ENCODE results near the gene DNAJC15. TPM values are rescaled to one million over a fixed set of nuclear protein-coding genes. Genes with fewer than 3 reads are reported as not detected.

The DNAJC15 gene
- total and polyA plus RNA-seq, 2 donors (not counting 1 experiment from before 2014, with no cell fraction given): 18.5 to 34.6 TPM

DNA sequence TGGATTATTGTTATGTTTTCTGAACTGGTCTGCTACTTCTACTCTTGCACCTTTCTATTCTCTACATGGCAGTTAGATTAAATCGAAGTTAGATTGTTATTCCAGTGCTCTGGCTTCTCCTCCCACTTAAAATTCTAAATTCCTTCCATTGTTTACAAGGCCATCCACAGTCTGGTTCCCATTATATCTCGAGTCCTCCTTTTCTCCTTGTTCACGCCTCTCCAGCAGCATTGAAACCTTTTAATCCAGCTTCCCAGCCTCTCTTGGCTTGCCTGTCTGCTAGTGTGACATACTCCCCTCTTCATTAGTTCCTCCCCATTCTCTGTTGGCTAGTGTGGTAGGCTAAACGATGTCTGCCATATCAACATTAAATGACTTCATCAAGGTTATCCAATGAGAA is 54.5 kb downstream of the DNAJC15 start:
- no peak for DNase-seq (ENCODE audit: low read depth in 2 of 2)

DNA sequence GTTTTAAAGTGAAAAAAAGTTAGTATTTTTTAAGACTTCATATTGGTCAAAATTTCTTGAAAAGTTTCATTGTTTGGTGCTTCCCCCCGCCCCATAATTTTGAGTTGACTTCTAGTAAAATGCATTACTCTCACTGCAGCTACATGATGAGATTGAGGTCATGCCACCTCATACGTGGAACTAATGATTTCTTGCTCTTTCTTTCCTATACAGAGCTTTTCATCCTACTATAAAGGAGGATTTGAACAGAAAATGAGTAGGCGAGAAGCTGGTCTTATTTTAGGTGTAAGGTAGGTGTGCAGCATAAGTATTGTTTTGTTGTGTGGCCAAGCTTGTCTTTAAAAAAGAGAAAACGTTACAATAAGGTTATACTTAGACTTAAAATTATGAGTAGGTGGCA is 55.0 kb downstream of the DNAJC15 start:
- H4K20me1 ChIP-seq (ENCODE audit: control insufficient read depth, extremely low read depth, insufficient read depth, low read length): no peaks in the 10 kb centered on the region
- no peaks in the 10 kb centered on the region for H3K27me3 ChIP-seq (ENCODE audit: control insufficient read depth, insufficient read depth, low read length)
- no peaks in the 10 kb centered on the region for H3K4me1 ChIP-seq (ENCODE audit: control insufficient read depth, extremely low read depth, insufficient read depth, low read length)
- H3K4me2 ChIP-seq (ENCODE audit: extremely low read depth, insufficient read depth, low read length): no peak overlapping the region
- TF ChIP-seq, protein P1, sequence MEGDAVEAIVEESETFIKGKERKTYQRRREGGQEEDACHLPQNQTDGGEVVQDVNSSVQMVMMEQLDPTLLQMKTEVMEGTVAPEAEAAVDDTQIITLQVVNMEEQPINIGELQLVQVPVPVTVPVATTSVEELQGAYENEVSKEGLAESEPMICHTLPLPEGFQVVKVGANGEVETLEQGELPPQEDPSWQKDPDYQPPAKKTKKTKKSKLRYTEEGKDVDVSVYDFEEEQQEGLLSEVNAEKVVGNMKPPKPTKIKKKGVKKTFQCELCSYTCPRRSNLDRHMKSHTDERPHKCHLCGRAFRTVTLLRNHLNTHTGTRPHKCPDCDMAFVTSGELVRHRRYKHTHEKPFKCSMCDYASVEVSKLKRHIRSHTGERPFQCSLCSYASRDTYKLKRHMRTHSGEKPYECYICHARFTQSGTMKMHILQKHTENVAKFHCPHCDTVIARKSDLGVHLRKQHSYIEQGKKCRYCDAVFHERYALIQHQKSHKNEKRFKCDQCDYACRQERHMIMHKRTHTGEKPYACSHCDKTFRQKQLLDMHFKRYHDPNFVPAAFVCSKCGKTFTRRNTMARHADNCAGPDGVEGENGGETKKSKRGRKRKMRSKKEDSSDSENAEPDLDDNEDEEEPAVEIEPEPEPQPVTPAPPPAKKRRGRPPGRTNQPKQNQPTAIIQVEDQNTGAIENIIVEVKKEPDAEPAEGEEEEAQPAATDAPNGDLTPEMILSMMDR (conservative IDR thresholded peaks at IDR 0.05 in 1 of 2, IDR thresholded peaks at IDR 0.05 in 1 of 2; ENCODE audit: low read depth in 1 of 2, low read length in 2 of 2): no peak
- no peak for TF ChIP-seq EZH2 (IDR thresholded peaks at IDR 0.05; ENCODE audit: low read length, missing control alignments)
- H3K9ac ChIP-seq (ENCODE audit: insufficient read depth, low read length): no peak overlapping the region
- H3K27ac ChIP-seq (ENCODE audit: insufficient read depth, low read length): no peak overlapping the region
- H3K36me3 ChIP-seq (ENCODE audit: control insufficient read depth, insufficient read depth, low read length): no peaks in the 10 kb centered on the region
- H2AFZ ChIP-seq (ENCODE audit: low read length): no peak overlapping the region
- H3K79me2 ChIP-seq (ENCODE audit: control insufficient read depth, insufficient read depth, low read length): no peaks in the 10 kb centered on the region
- DNase-seq (ENCODE audit: low read depth in 2 of 2): no peak
- no peaks in the 10 kb centered on the region for H3K9me3 ChIP-seq (ENCODE audit: control insufficient read depth, insufficient read depth, low read depth, low read length)
- H3K4me3 ChIP-seq (replicated peaks in 1 of 4; ENCODE audit: control extremely low read depth in 1 of 4, insufficient read depth in 1 of 4, low read depth in 3 of 4, low read length in 4 of 4): no peak overlapping the region

More for the DNA sequence above, 54.5 kb downstream of the DNAJC15 start:
- Histone ChIP-seq H3K4me3 (replicated peaks in 1 of 4; ENCODE audit: control extremely low read depth in 1 of 4, insufficient read depth in 1 of 4, low read depth in 3 of 4, low read length in 4 of 4) (no peak overlapping the region), H3K36me3 (ENCODE audit: control insufficient read depth, insufficient read depth, low read length) (no peaks in the 10 kb centered on the region), H3K27ac (ENCODE audit: insufficient read depth, low read length) (no peak overlapping the region), H3K4me2 (ENCODE audit: extremely low read depth, insufficient read depth, low read length) (no peak overlapping the region), H3K27me3 (ENCODE audit: control insufficient read depth, insufficient read depth, low read length) (no peaks in the 10 kb centered on the region), H3K9ac (ENCODE audit: insufficient read depth, low read length) (no peak overlapping the region), H3K4me1 (ENCODE audit: control insufficient read depth, extremely low read depth, insufficient read depth, low read length) (no peaks in the 10 kb centered on the region), H2AFZ (ENCODE audit: low read length) (no peak overlapping the region), H3K9me3 (ENCODE audit: control insufficient read depth, insufficient read depth, low read depth, low read length) (no peaks in the 10 kb centered on the region), H3K79me2 (ENCODE audit: control insufficient read depth, insufficient read depth, low read length) (peaks cover 2% of the 10 kb centered on the region), H4K20me1 (ENCODE audit: control insufficient read depth, extremely low read depth, insufficient read depth, low read length) (no peaks in the 10 kb centered on the region)
- TF ChIP-seq, protein P1 (conservative IDR thresholded peaks at IDR 0.05 in 1 of 2, IDR thresholded peaks at IDR 0.05 in 1 of 2; ENCODE audit: low read depth in 1 of 2, low read length in 2 of 2): no peak
- TF ChIP-seq EZH2 (IDR thresholded peaks at IDR 0.05; ENCODE audit: low read length, missing control alignments): no peak

DNA sequence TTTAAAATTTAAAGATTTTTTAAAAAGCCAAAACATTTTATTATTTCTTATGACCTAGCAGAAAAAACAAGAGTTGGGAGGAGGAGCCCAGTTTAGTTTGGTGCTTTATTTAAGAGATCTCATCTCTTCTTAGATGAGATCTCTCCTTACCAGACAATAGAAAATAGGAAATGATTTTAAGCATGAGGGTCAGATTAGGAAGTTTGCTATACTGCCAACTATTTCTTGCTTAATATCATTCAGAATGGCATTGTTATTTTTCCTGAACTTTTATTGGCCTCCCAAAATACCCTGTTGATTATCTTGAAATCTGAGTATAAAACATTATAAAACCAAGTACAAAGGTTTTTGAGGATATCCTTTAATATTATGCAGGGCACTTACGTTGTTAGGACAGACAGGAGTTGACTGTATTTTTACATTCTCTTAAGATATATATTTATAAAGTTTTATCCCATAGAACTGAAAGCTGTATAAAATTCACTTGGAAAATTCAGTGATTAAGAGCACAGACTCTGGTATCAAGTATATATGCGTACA is 56.1 kb downstream of the DNAJC15 start:
- Histone ChIP-seq H3K4me2 (ENCODE audit: extremely low read depth, insufficient read depth, low read length) (no peak overlapping the region), H3K79me2 (ENCODE audit: control insufficient read depth, insufficient read depth, low read length) (no peaks in the 10 kb centered on the region), H4K20me1 (ENCODE audit: control insufficient read depth, extremely low read depth, insufficient read depth, low read length) (no peaks in the 10 kb centered on the region), H3K27ac (ENCODE audit: insufficient read depth, low read length) (no peak overlapping the region), H3K4me3 (replicated peaks in 1 of 4; ENCODE audit: control extremely low read depth in 1 of 4, insufficient read depth in 1 of 4, low read depth in 3 of 4, low read length in 4 of 4) (no peak overlapping the region), H3K9ac (ENCODE audit: insufficient read depth, low read length) (no peak overlapping the region), H3K4me1 (ENCODE audit: control insufficient read depth, extremely low read depth, insufficient read depth, low read length) (no peaks in the 10 kb centered on the region), H3K27me3 (ENCODE audit: control insufficient read depth, insufficient read depth, low read length) (no peaks in the 10 kb centered on the region), H3K9me3 (ENCODE audit: control insufficient read depth, insufficient read depth, low read depth, low read length) (no peaks in the 10 kb centered on the region), H3K36me3 (ENCODE audit: control insufficient read depth, insufficient read depth, low read length) (no peaks in the 10 kb centered on the region), H2AFZ (ENCODE audit: low read length) (no peak overlapping the region)
- TF ChIP-seq EZH2 (IDR thresholded peaks at IDR 0.05; ENCODE audit: low read length, missing control alignments): no peak
- TF ChIP-seq, protein P1 (conservative IDR thresholded peaks at IDR 0.05 in 1 of 2, IDR thresholded peaks at IDR 0.05 in 1 of 2; ENCODE audit: low read depth in 1 of 2, low read length in 2 of 2): no peak
- no peak for DNase-seq (ENCODE audit: low read depth in 2 of 2)

Data from fibroblast of lung (primary cell).